Omental fat pad (tissue), 4 donors: ENCODE data around the gene NTN4. TPM values are rescaled to one million over a fixed set of nuclear protein-coding genes. Genes with fewer than 3 reads are reported as not detected.

Source experiments
- ATAC-seq: fragments of 150-250 bp; one replicate; pipeline ENCODE4 v1.9.1; 2016; ENCODE audit warnings: mild to moderate bottlenecking, moderate library complexity; ENCODE audit not compliant: low FRiP score
- DNase-seq: peaks from one replicate; pipeline ENCODE4 v3.0.0-alpha.2; 2019; ENCODE audit warnings: low spot score
- CTCF ChIP-seq, 3 donors: fragments of 450-650 bp; IDR thresholded peaks; one replicate each; pipeline ENCODE4 v1.5.1; 2016 to 2017; ENCODE audit warnings: antibody characterized with exemption in 3 of 3, mild to moderate bottlenecking in 3 of 3, moderate library complexity in 2 of 3
- total RNA-seq, 4 donors: library from RNA; depleted of rRNA; stranded (reverse); fragments of >200 nt; gene quantifications; one replicate each; pipeline ENCODE4 v1.1.0, GENCODE V29; 2016

The NTN4 gene
- total RNA-seq, 4 donors from 2014 or later: 12.2 to 55.2 (median 15.0) TPM

GRCh38 chr12:95709152-95709551, 81.4 kb downstream of the NTN4 start:
- ATAC-seq: no peak
- DNase-seq: no peak
- TF ChIP-seq CTCF (IDR thresholded peaks at IDR 0.05): no peak

GRCh38 chr12:95705143-95705542, 85.4 kb downstream of the NTN4 start:
- ATAC-seq (no peak), DNase-seq (no peak)
- TF ChIP-seq CTCF (IDR thresholded peaks at IDR 0.05): no peak

- ATAC-seq (no peak), DNase-seq (no peak)
- no peak for TF ChIP-seq CTCF (IDR thresholded peaks at IDR 0.05)
Observed at GRCh38 chr12:95703986-95704385, 86.6 kb downstream of the NTN4 start.

GRCh38 chr12:95701722-95702418, 88.7 kb downstream of the NTN4 start:
- DNase-seq (no peak), ATAC-seq (no peak)
- no peak for TF ChIP-seq CTCF (IDR thresholded peaks at IDR 0.05)

- DNase-seq: no peak
- no peak for ATAC-seq
- TF ChIP-seq CTCF (IDR thresholded peaks at IDR 0.05): no peak
Observed at GRCh38 chr12:95701275-95701674, 89.3 kb downstream of the NTN4 start.

GRCh38 chr12:95700316-95700785, 90.2 kb downstream of the NTN4 start:
- DNase-seq: no peak
- ATAC-seq: no peak
- no peak for TF ChIP-seq CTCF (IDR thresholded peaks at IDR 0.05)

GRCh38 chr12:95699579-95699978, 91.0 kb downstream of the NTN4 start:
- ATAC-seq (no peak), DNase-seq (no peak)

More at GRCh38 chr12:95699579-95699978, 91.0 kb downstream of the NTN4 start:
- no peak for TF ChIP-seq CTCF (IDR thresholded peaks at IDR 0.05)
